ENCODE measurements around the gene CHSY3. TPM values are rescaled to one million over a fixed set of nuclear protein-coding genes. Genes with fewer than 3 reads are reported as not detected.

The CHSY3 gene
- total RNA-seq, 1 donor from 2014 or later, result 9.4 TPM

DNA sequence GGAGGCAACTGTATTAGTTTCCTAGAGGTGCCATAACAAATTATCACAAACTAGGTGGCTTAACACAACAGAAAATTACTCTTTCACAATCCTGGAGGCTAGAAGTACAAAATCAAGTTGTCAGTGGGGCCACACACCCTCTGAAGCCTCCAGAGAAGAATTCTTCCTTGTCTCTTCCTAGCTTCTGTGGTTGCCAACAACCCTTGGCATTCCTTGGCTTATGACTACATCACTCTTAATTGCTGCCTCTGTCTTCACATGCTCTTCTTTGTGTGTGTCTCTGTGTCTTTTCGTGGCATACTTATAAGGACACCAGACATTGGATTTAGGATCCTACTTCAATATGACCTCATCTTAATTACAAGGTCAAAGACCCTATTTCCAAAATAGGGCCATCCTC, 327.5 kb downstream of the CHSY3 start:
- FAIRE-seq (no peak), DNase-seq (ENCODE audit: low read depth) (no peak)
- no peaks in the 10 kb centered on the region for H3K79me2 ChIP-seq (ENCODE audit: insufficient read depth, low read length)
- Mint-ChIP-seq H3K27ac (ENCODE audit: unreplicated experiment) (no peak overlapping the region), H3K4me3 (ENCODE audit: unreplicated experiment) (no peak overlapping the region), H3K36me3 (ENCODE audit: low read depth, unreplicated experiment) (no peaks in the 10 kb centered on the region), H3K4me1 (ENCODE audit: low read depth, unreplicated experiment) (peaks cover 8% of the 10 kb centered on the region), H3K27me3 (ENCODE audit: low read depth, unreplicated experiment) (no peaks in the 10 kb centered on the region), H3K9me3 (ENCODE audit: unreplicated experiment) (peaks cover 5% of the 10 kb centered on the region)
- no peaks in the 10 kb centered on the region for H4K20me1 ChIP-seq (ENCODE audit: insufficient read depth, low read length)
- H3K4me1 ChIP-seq (ENCODE audit: insufficient read depth, low read length), result no peaks in the 10 kb centered on the region
- H3K4me3 ChIP-seq (ENCODE audit: insufficient read depth, low read depth, low read length), result no peak overlapping the region
- no peak overlapping the region for H3K27ac ChIP-seq (ENCODE audit: low read depth, low read length)
- H3K4me2 ChIP-seq (ENCODE audit: low read length), result no peak overlapping the region
- no peak for TF ChIP-seq EZH2 (IDR thresholded peaks at IDR 0.05; ENCODE audit: insufficient read depth, low read length)
- TF ChIP-seq, protein P1, sequence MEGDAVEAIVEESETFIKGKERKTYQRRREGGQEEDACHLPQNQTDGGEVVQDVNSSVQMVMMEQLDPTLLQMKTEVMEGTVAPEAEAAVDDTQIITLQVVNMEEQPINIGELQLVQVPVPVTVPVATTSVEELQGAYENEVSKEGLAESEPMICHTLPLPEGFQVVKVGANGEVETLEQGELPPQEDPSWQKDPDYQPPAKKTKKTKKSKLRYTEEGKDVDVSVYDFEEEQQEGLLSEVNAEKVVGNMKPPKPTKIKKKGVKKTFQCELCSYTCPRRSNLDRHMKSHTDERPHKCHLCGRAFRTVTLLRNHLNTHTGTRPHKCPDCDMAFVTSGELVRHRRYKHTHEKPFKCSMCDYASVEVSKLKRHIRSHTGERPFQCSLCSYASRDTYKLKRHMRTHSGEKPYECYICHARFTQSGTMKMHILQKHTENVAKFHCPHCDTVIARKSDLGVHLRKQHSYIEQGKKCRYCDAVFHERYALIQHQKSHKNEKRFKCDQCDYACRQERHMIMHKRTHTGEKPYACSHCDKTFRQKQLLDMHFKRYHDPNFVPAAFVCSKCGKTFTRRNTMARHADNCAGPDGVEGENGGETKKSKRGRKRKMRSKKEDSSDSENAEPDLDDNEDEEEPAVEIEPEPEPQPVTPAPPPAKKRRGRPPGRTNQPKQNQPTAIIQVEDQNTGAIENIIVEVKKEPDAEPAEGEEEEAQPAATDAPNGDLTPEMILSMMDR (IDR thresholded peaks at IDR 0.05; ENCODE audit: insufficient read depth, low read depth, low read length), result no peak
- H2AFZ ChIP-seq (ENCODE audit: low read depth, low read length), result no peak overlapping the region
- no peaks in the 10 kb centered on the region for H3K9me3 ChIP-seq (ENCODE audit: insufficient read depth, low read depth, low read length)
- H3K9ac ChIP-seq (ENCODE audit: low read length), result no peak overlapping the region
- H3K27me3 ChIP-seq (ENCODE audit: insufficient read depth, low read length), result no peaks in the 10 kb centered on the region
- no peaks in the 10 kb centered on the region for H3K36me3 ChIP-seq (ENCODE audit: insufficient read depth, low read length)

DNA sequence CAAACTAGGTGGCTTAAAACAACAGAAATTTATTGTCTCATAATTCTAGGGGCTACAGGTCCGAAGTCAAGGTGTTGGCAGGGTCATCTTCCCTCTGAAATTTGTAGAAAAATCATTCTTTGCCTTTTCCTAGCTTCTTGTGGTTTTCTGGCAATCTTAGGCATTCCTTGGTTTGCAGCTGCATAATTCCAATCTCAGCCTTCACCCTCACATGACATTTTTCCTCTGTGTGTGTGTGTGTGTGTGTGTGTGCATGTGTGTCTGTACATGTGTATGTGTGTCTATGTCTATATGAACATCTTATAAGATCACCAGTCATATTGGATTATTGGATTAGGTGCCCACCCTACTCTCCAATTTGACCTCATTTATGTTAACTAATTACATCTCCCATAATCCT, 330.6 kb downstream of the CHSY3 start:
- H3K9me3 ChIP-seq (ENCODE audit: insufficient read depth, low read depth, low read length), result no peaks in the 10 kb centered on the region
- TF ChIP-seq, protein P1 (IDR thresholded peaks at IDR 0.05; ENCODE audit: insufficient read depth, low read depth, low read length), result no peak
- TF ChIP-seq EZH2 (IDR thresholded peaks at IDR 0.05; ENCODE audit: insufficient read depth, low read length), result no peak
- peak; percentile 14 for DNase-seq (ENCODE audit: low read depth)
- peaks cover 8% of the 10 kb centered on the region for H3K4me1 Mint-ChIP-seq (ENCODE audit: low read depth, unreplicated experiment)
- H3K4me3 ChIP-seq (ENCODE audit: insufficient read depth, low read depth, low read length), result no peak overlapping the region
- H3K9ac ChIP-seq (ENCODE audit: low read length), result no peak overlapping the region
- H3K36me3 Mint-ChIP-seq (ENCODE audit: low read depth, unreplicated experiment), result no peaks in the 10 kb centered on the region
- H3K79me2 ChIP-seq (ENCODE audit: insufficient read depth, low read length), result no peaks in the 10 kb centered on the region
- no peaks in the 10 kb centered on the region for H3K27me3 ChIP-seq (ENCODE audit: insufficient read depth, low read length)
- H2AFZ ChIP-seq (ENCODE audit: low read depth, low read length), result no peak overlapping the region
- H3K4me2 ChIP-seq (ENCODE audit: low read length), result no peak overlapping the region
- no peak overlapping the region for H3K4me3 Mint-ChIP-seq (ENCODE audit: unreplicated experiment)
- FAIRE-seq, result no peak
- H4K20me1 ChIP-seq (ENCODE audit: insufficient read depth, low read length), result no peaks in the 10 kb centered on the region
- no peaks in the 10 kb centered on the region for H3K36me3 ChIP-seq (ENCODE audit: insufficient read depth, low read length)
- no peaks in the 10 kb centered on the region for H3K4me1 ChIP-seq (ENCODE audit: insufficient read depth, low read length)
- H3K27me3 Mint-ChIP-seq (ENCODE audit: low read depth, unreplicated experiment), result no peaks in the 10 kb centered on the region
- peaks cover 2% of the 10 kb centered on the region for H3K9me3 Mint-ChIP-seq (ENCODE audit: unreplicated experiment)
- no peak overlapping the region for H3K27ac ChIP-seq (ENCODE audit: low read depth, low read length)
- no peak overlapping the region for H3K27ac Mint-ChIP-seq (ENCODE audit: unreplicated experiment)

Other genes starting within 250 kb of the CHSY3 start
- not detected in 2 replicates for gene MINAR2, start 156.4 kb upstream of the CHSY3 start, total RNA-seq